Esophagus squamous epithelium (tissue), 5 donors: ENCODE results near the gene WNT9A. TPM values are rescaled to one million over a fixed set of nuclear protein-coding genes. Genes with fewer than 3 reads are reported as not detected.

ENCODE experiments used
- DNase-seq: peaks from one replicate; lab custom pipeline; 2025; lab: John Stamatoyannopoulos, UW
- H3K27ac ChIP-seq, 4 donors: fragments of 200-600 bp; sonication (generic); one replicate each; pipeline ENCODE4 v1.5.1; 2016 to 2019; ENCODE audit warnings: mild to moderate bottlenecking in 1 of 4
- H3K27me3 ChIP-seq, 4 donors: fragments of 200-600 bp; sonication (generic); 1 replicate in 3 of 4; 2 replicates in 1 of 4; pipeline versions ENCODE4 v1.5.1 to v1.6.0; 2017 to 2021; ENCODE audit warnings: antibody characterized with exemption in 1 of 4
- H3K36me3 ChIP-seq, 3 donors: fragments of 200-600 bp; sonication (generic); one replicate each; pipeline ENCODE4 v1.5.1; 2016 to 2019
- H3K4me1 ChIP-seq, 3 donors: fragments of 200-600 bp; sonication (generic); one replicate each; pipeline ENCODE4 v1.5.1; 2017 to 2019
- H3K4me3 ChIP-seq, 4 donors: fragments of 200-600 bp; sonication (generic); 1 replicate in 3 of 4; 2 replicates in 1 of 4; pipeline ENCODE4 v1.5.1; 2016 to 2019; ENCODE audit warnings: mild to moderate bottlenecking in 2 of 4, moderate library complexity in 1 of 4
- H3K9me3 ChIP-seq, 3 donors: fragments of 200-600 bp; sonication (generic); one replicate each; pipeline ENCODE4 v1.5.1; 2016 to 2019
- CTCF ChIP-seq, 6 experiments: fragments of 450-650 bp in 4 of 6; fragments of 200-600 bp in 2 of 6; sonication (generic) in 2 of 6; IDR thresholded peaks; one replicate each; pipeline ENCODE4 v1.5.1; 2016 to 2019; ENCODE audit warnings: antibody characterized with exemption in 6 of 6, mild to moderate bottlenecking in 4 of 6, moderate library complexity in 4 of 6
- POLR2A ChIP-seq, 4 donors: fragments of 450-650 bp; IDR thresholded peaks; one replicate each; pipeline ENCODE4 v1.6.1; 2017; ENCODE audit warnings: antibody characterized with exemption in 4 of 4, mild to moderate bottlenecking in 4 of 4, moderate library complexity in 3 of 4
- WGBS, 2 donors: methylation state at CpG; one replicate each; pipeline ENCODE4 v1.1.5; 2018; 5-methylcytosine and 5-hydroxymethylcytosine counted together
- intact Hi-C: fragments of 100-400 bp; cut with DNase I; formaldehyde crosslinking; loops from one replicate; pipeline ENCODE4 v1.15.0; 2022
- total RNA-seq, 4 donors: library from RNA; depleted of rRNA; stranded (reverse); fragments of >200 nt; gene quantifications; one replicate each; pipeline ENCODE4 v1.1.0, GENCODE V29; 2016
- donor health status: DM: yes; HTN: yes; CAD: no.

Gene WNT9A
- total RNA-seq, 4 donors from 2014 or later = 1.7 to 5.9 (median 2.8) TPM

- Histone ChIP-seq H3K4me3 (no peak overlapping the region), H3K27ac (no peak overlapping the region), H3K4me1 (peaks cover 7 to 46% (median 12%) of the 10 kb centered on the region in 3 donors), H3K36me3 (peaks cover 0 to 15% (median 0%) of the 10 kb centered on the region in 3 donors), H3K9me3 (peaks cover 0 to 6% (median 6%) of the 10 kb centered on the region in 3 donors), H3K27me3 (no peaks in the 10 kb centered on the region)
- TF ChIP-seq CTCF (IDR thresholded peaks at IDR 0.05) = no peak
- TF ChIP-seq POLR2A (IDR thresholded peaks at IDR 0.05) = no peak
- WGBS, 2 donors = 77 to 82% methylated on average over 8 to 18 of the region's 20 CpGs
- no peak for DNase-seq
- intact Hi-C loops = no loop called here
These were observed 10.5 kb downstream of the WNT9A start for GRCh38 chr1:227937031-227937837.

- Histone ChIP-seq H3K4me1 (peaks cover 7 to 36% (median 12%) of the 10 kb centered on the region in 3 donors), H3K36me3 (peaks cover 0 to 15% (median 0%) of the 10 kb centered on the region in 3 donors), H3K9me3 (peaks cover 0 to 6% (median 6%) of the 10 kb centered on the region in 3 donors), H3K4me3 (no peak overlapping the region), H3K27me3 (no peaks in the 10 kb centered on the region), H3K27ac (peak overlapping the region in 1 of 4 donors; percentile 87)
- TF ChIP-seq POLR2A (IDR thresholded peaks at IDR 0.05) (no peak), CTCF (IDR thresholded peaks at IDR 0.05) (no peak)
- 97% methylated on average over 6 to 7 of the region's 7 CpGs for WGBS, 2 donors
- no peak for DNase-seq
- intact Hi-C loops = no loop called here
These were observed 11.9 kb downstream of the WNT9A start for GRCh38 chr1:227935826-227936225.

GRCh38 chr1:227934476-227935313, 13.0 kb downstream of the WNT9A start:
- H3K27ac ChIP-seq = peak overlapping the region; percentile 70 to 87 (median 87)
- H3K4me1 ChIP-seq = peaks cover 6 to 24% (median 6%) of the 10 kb centered on the region in 3 donors
- H3K9me3 ChIP-seq = peaks cover 0 to 6% (median 6%) of the 10 kb centered on the region in 3 donors
- intact Hi-C loops = no loop called here
- peaks cover 0 to 15% (median 0%) of the 10 kb centered on the region in 3 donors for H3K36me3 ChIP-seq
- no peak for DNase-seq
- no peak overlapping the region for H3K4me3 ChIP-seq
- TF ChIP-seq CTCF (IDR thresholded peaks at IDR 0.05) (no peak), POLR2A (IDR thresholded peaks at IDR 0.05) (no peak)
- no peaks in the 10 kb centered on the region for H3K27me3 ChIP-seq
- 12 to 21% methylated on average over 5 of the region's 5 CpGs for WGBS, 2 donors

- H3K9me3 ChIP-seq = no peaks in the 10 kb centered on the region
- H3K27ac ChIP-seq = no peak overlapping the region
- intact Hi-C loops = no loop called here
- no peak for DNase-seq
- H3K4me3 ChIP-seq = no peak overlapping the region
- no peaks in the 10 kb centered on the region for H3K36me3 ChIP-seq
- no peaks in the 10 kb centered on the region for H3K27me3 ChIP-seq
- TF ChIP-seq CTCF (IDR thresholded peaks at IDR 0.05) = no peak
- no peak for TF ChIP-seq POLR2A (IDR thresholded peaks at IDR 0.05)
- WGBS, 2 donors = 83 to 90% methylated on average over 2 to 9 of the region's 17 CpGs
- peaks cover 2 to 37% (median 15%) of the 10 kb centered on the region in 3 donors for H3K4me1 ChIP-seq
These were observed 17.8 kb downstream of the WNT9A start for GRCh38 chr1:227929751-227930472.
